RPMI7951 (cell line): ENCODE data around the gene JAKMIP2. TPM values are rescaled to one million over a fixed set of nuclear protein-coding genes. Genes with fewer than 3 reads are reported as not detected.
"Not testable (repeated sequence)": the region's sequence is repeated elsewhere in the genome, so short reads cannot be mapped to it uniquely, and the experiment has no call there.

Experiments
- DNase-seq: peaks from one replicate; pipeline ENCODE4 v3.0.0-alpha.2; 2012; ENCODE audit warnings: low read depth
- total RNA-seq: library from RNA; depleted of rRNA; stranded (reverse); fragments of >200 nt; shearing (Covaris generic); gene quantifications from 2 replicates; pipeline ENCODE4 v1.2.3, GENCODE V29; 2014

Gene JAKMIP2
- total RNA-seq, 1 experiment from 2014 or later = under 0.01 TPM

- DNase-seq = no peak
These were observed 171.0 kb downstream of the JAKMIP2 start for GRCh38 chr5:147611483-147611882.

- DNase-seq = no peak
These were observed 171.7 kb downstream of the JAKMIP2 start for GRCh38 chr5:147610798-147611197.

GRCh38 chr5:147601652-147602051 is 180.9 kb downstream of the JAKMIP2 start:
- DNase-seq = no peak

- DNase-seq = peak; percentile 23
These were observed 191.4 kb downstream of the JAKMIP2 start for GRCh38 chr5:147591120-147591519.

GRCh38 chr5:147590096-147590495 is 192.4 kb downstream of the JAKMIP2 start:
- DNase-seq = no peak

GRCh38 chr5:147586832-147587231 is 195.7 kb downstream of the JAKMIP2 start:
- no peak for DNase-seq

- DNase-seq = no peak
These were observed 196.3 kb downstream of the JAKMIP2 start for GRCh38 chr5:147586221-147586620.

GRCh38 chr5:147582272-147582671 is 200.3 kb downstream of the JAKMIP2 start:
- DNase-seq = not testable (repeated sequence)

GRCh38 chr5:147580418-147580817 is 202.1 kb downstream of the JAKMIP2 start:
- DNase-seq = not testable (repeated sequence)

GRCh38 chr5:147578228-147579024 is 204.1 kb downstream of the JAKMIP2 start:
- peak; percentile 63 for DNase-seq

- DNase-seq = peak; percentile 45
These were observed 205.6 kb downstream of the JAKMIP2 start for GRCh38 chr5:147576646-147577535.

GRCh38 chr5:147575598-147575997 is 206.9 kb downstream of the JAKMIP2 start:
- no peak for DNase-seq

- no peak for DNase-seq
These were observed 209.3 kb downstream of the JAKMIP2 start for GRCh38 chr5:147573211-147573610.

GRCh38 chr5:147568710-147569406 is 213.7 kb downstream of the JAKMIP2 start:
- no peak for DNase-seq

- DNase-seq = peak; percentile 98
These were observed 214.5 kb downstream of the JAKMIP2 start for GRCh38 chr5:147567917-147568598.

- DNase-seq = peak; percentile 81
These were observed 217.0 kb downstream of the JAKMIP2 start for GRCh38 chr5:147565524-147565923.

- no peak for DNase-seq
These were observed 218.4 kb downstream of the JAKMIP2 start for GRCh38 chr5:147564124-147564486.

GRCh38 chr5:147563466-147564123 is 218.9 kb downstream of the JAKMIP2 start:
- DNase-seq = no peak

GRCh38 chr5:147561435-147561834 is 221.1 kb downstream of the JAKMIP2 start:
- DNase-seq = no peak

GRCh38 chr5:147560718-147561331 is 221.7 kb downstream of the JAKMIP2 start:
- no peak for DNase-seq

GRCh38 chr5:147559749-147560148 is 222.8 kb downstream of the JAKMIP2 start:
- peak; percentile 56 for DNase-seq
